Upper lobe of right lung (tissue), 1 donor: Measurements from ENCODE around the gene EIF4G1. TPM values are rescaled to one million over a fixed set of nuclear protein-coding genes. Genes with fewer than 3 reads are reported as not detected.

Experiments
- total RNA-seq: library from RNA; stranded (reverse); fragmentation: NEBNext Ultra II Directional; extraction: Animal tissue kit (Norgen Biotek cat#: 25700); gene quantifications from one replicate; pipeline ENCODE4 v1.2.1, GENCODE V29; 2021
- donor health status: DM: no; HTN: yes; CAD: no; lungs with severe emphysema.

EIF4G1 gene
- total RNA-seq, 1 donor from 2014 or later: 295 TPM

Other genes starting within 250 kb of the EIF4G1 start
- not detected for gene HTR3E, start 217.5 kb upstream of the EIF4G1 start, total RNA-seq
- 37.6 TPM for gene EIF2B5, start 179.2 kb upstream of the EIF4G1 start, total RNA-seq
- gene DVL3, start 159.2 kb upstream of the EIF4G1 start, total RNA-seq: 54.1 TPM
- gene AP2M1, start 139.8 kb upstream of the EIF4G1 start, total RNA-seq: 245 TPM
- gene ABCF3, start 128.4 kb upstream of the EIF4G1 start, total RNA-seq: 60.9 TPM
- not detected for gene VWA5B2, start 85.0 kb upstream of the EIF4G1 start, total RNA-seq
- 33.8 TPM for gene ALG3, start 65.6 kb upstream of the EIF4G1 start, total RNA-seq
- gene EEF1AKMT4, start 64.9 kb upstream of the EIF4G1 start, total RNA-seq: 2.7 TPM
- gene CAMK2N2, start 53.1 kb upstream of the EIF4G1 start, total RNA-seq: not detected
- not detected for gene ECE2, start 38.6 kb upstream of the EIF4G1 start, total RNA-seq
- 152 TPM for gene PSMD2, start 15.4 kb upstream of the EIF4G1 start, total RNA-seq
- gene FAM131A, start 23.0 kb downstream of the EIF4G1 start, total RNA-seq: 19.0 TPM
- gene CLCN2, start 47.0 kb downstream of the EIF4G1 start, total RNA-seq: 3.8 TPM
- 63.2 TPM for gene POLR2H, start 47.1 kb downstream of the EIF4G1 start, total RNA-seq
- gene THPO, start 63.6 kb downstream of the EIF4G1 start, total RNA-seq: 0.20 TPM
- 5.3 TPM for gene CHRD, start 65.4 kb downstream of the EIF4G1 start, total RNA-seq
- 7.8 TPM for gene EPHB3, start 247.2 kb downstream of the EIF4G1 start, total RNA-seq